ENCODE data around the gene CACNA1B.

DNA sequence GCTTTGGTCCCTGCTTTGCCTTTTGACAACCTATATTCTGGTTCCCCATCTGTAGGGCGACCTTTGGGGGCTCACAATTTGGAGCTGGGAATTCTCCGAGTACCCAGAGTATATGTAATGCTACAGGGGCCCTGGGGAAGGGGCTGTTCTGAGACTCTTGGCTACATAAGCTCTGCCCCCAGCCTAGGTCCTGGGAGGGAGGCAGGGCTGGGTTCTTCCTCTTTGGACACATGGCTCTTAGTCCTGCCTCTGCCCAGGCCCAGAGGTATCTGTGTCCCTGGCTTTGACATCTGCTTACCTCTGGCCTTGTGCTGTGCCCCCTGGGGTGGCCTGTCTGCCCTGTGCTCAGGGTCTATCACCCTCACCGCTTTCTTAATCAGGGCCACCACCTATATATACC is 181.6 kb downstream of the CACNA1B start:
- TF ChIP-seq POLR2A (IDR thresholded peaks at IDR 0.05): no peak
- TF ChIP-seq, protein P1, sequence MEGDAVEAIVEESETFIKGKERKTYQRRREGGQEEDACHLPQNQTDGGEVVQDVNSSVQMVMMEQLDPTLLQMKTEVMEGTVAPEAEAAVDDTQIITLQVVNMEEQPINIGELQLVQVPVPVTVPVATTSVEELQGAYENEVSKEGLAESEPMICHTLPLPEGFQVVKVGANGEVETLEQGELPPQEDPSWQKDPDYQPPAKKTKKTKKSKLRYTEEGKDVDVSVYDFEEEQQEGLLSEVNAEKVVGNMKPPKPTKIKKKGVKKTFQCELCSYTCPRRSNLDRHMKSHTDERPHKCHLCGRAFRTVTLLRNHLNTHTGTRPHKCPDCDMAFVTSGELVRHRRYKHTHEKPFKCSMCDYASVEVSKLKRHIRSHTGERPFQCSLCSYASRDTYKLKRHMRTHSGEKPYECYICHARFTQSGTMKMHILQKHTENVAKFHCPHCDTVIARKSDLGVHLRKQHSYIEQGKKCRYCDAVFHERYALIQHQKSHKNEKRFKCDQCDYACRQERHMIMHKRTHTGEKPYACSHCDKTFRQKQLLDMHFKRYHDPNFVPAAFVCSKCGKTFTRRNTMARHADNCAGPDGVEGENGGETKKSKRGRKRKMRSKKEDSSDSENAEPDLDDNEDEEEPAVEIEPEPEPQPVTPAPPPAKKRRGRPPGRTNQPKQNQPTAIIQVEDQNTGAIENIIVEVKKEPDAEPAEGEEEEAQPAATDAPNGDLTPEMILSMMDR (IDR thresholded peaks at IDR 0.05): no peak

All from upper lobe of left lung (tissue), 4 donors.